GM18867 (cell line): ENCODE data around the gene MATR3.

Experiments
- ATAC-seq: cut with Tn5 transposase; IDR thresholded peaks from one replicate; pipeline ENCODE4 v1.9.1; 2021; ENCODE audit warnings: mild to moderate bottlenecking, moderate library complexity; ENCODE audit not compliant: unreplicated experiment

The MATR3 gene

GRCh38 chr5:139271201-139272027 is 22.1 kb upstream of the MATR3 start:
- no peak for ATAC-seq

DNA sequence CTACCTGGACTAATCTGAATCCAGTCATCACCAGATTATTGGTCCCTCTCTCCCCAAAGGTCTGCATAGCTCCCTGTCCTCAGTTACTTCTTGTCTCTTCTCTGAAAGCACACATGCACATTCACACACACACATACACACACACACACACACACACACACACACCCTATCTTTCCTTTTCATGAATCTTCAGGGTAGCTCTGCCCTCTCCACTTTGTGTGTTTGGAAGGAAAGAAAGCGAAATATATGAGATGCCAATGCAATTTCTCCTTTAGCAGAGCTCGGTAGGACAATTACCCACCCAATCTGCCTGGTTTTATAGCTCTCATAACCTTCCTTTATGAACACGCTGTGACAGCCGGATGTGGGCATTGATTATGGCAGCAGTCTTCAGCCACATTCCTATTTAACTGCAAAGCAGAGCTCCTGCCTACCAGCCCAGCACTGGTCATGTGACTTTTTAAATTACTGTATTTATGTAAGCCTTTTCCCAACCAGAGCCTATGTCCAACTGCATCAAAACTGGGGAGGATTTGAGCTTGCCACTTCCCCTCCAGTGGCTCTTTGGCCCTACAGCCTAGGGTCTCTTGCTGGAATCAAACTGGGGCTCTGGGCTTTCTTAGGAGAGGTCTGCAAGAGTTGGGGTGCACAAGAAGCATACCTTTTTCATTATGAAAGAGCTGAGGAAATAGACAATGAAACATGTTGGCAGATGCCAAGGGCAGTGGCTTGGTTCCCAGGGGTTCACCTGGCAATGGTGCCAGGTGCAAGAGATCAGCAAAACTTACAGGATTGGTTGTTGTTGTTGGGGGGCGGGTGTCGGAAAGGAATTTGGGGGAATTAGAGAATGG is 20.8 kb upstream of the MATR3 start:
- ATAC-seq: no peak

- ATAC-seq: peak; percentile 11
These were observed 20.3 kb upstream of the MATR3 start for GRCh38 chr5:139273322-139273571.

- peak; percentile 87 for ATAC-seq
These were observed 19.8 kb upstream of the MATR3 start for GRCh38 chr5:139273572-139274289.

DNA sequence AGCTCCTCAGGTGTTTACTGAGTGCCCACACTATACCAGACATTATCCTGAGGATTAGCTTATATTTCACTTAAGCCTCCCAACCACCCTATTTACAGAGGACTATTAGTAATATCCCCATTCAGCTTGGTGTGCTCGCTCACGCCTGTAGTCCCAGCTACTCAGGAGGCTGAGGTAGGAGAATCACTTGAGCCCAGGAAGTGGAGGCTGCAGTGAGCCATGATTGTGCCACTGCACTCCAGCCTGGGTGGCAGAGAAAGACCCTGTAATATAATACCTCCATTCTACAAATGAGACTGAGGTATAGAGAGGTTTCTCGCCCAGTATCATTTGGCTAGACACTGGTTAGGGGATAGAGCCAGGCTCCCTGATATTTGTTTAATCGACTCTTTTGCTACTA is 18.0 kb upstream of the MATR3 start:
- no peak for ATAC-seq

DNA sequence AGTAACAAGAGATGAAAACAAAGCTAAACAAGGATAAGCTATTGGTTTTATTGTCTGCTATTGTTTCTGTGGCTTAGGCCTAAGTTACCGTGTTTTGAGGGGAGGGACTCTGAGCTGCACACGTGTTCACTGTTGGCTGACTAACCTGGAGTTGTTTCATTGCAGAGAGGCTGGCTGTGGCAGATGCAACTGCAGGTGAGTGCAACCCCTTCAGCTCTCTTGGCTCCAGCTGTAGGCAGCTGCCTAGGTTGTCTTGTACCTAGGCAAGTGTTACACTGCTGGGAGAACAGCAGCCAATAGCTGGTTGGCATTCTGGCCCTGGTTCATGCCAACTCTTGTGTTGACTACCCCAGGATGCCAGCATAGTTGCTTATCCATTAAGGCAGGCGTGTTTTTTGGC is 17.6 kb upstream of the MATR3 start:
- ATAC-seq: no peak

DNA sequence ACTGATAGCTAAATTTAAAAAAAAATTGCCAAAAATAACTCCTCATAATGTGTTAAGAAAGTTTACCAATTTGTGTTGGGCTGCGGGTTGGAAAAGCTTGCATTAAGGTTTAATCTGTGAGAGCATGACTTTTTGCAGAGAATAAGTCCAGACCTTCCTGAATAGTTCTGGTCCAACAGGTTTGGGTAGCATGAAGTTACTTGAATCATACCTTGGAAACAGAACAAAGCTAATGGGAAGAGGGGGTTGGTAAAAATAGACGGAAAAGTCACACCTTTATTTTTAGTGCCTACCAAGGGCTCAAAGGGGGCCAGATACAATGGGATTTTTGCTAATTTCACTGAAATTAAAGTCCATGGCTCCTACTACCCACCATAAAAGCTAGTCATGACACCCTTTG is 17.1 kb upstream of the MATR3 start:
- ATAC-seq: no peak

GRCh38 chr5:139277171-139277570 is 16.4 kb upstream of the MATR3 start:
- no peak for ATAC-seq

- ATAC-seq: no peak
These were observed 14.8 kb upstream of the MATR3 start for GRCh38 chr5:139278540-139279274.

DNA sequence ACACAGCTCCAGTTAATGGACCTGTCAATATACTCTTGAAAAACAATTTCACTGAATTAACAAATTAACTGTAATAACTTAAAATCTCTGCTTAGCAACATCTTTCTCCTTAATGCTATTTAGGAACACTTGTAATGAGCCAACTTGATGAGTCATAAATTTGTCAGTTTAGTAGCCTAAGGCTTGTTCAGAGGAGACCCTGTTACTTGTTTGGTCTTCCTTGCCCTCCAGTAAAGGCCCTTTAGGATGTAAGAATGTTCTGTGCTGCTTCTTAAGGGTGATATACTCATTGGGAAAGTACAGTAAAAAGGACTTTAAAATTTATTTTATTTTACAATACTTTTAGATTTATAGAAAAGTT is 11.4 kb upstream of the MATR3 start:
- no peak for ATAC-seq

GRCh38 chr5:139283252-139284166 is 10.0 kb upstream of the MATR3 start:
- ATAC-seq: no peak

DNA sequence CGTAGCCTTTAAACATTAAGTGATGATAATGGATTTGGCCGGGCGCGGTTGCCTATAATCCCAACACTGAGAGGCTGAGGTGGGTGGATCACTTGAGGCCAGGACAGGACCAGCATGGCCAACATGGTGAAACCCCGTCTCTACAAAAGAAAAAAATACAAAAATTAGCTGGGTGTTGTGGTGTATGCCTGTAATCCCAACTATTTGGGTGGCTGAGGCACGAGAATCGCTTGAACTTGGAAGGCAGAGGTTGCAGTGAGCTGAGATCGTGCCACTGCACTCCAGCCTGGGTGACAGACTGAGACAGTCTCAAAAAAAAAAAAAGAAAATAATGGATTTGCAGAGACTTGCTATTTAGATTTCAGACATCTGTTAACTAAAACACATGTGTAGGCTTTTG is 9.2 kb upstream of the MATR3 start:
- ATAC-seq: no peak

DNA sequence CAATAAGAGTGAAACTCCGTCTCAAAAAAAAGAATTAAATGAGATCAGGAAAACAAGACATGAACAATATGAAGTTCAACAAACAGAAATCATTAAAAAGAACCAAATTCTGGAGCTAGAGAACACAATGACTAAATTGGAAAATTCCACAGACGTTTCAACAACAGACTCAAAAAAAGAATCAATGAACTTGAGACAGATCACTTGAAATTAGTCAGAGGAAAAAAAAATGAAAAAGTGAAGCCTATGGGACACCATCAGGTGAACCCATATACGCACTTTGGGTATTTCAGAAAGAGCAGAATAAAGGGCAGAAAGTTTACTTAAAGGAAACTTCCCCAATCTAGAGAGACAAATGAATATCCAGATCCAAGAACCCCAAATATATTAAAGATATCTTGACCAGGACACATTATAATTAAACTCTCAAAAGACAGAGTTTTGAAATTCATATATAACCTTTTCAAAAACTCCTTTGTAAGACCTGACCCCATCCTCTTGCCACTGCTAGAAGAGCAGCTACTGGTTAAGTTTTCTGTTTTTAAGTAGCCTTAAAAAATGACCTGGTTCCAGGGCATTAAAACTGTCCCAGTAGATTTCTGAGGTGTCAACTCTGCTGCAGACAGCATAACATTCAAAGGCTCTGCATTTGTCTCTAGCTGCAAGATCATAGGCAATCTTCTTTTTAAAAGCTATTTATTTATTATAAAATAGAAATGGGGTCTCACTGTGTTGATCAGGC is 7.7 kb upstream of the MATR3 start:
- ATAC-seq: no peak

GRCh38 chr5:139287890-139288635 is 5.5 kb upstream of the MATR3 start:
- ATAC-seq: no peak

DNA sequence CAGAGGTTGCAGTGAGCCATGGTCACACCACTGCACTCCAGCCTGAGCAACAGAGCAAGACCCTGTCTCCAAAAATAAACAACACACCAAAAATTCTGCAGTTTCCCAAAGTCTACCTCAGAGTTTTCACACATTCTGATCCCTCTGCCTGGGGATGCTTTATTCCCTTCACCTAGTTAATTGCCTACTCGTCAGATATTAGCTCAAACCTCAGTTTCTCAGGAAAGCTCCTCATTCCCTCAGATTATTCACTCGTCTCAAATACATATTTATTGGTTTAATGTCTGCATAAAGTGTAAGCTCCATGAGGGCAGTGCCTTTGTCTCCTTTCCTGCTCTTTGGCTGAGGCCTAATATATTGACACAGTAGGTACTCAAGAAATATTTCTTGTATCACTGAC is 2.5 kb upstream of the MATR3 start:
- no peak for ATAC-seq

DNA sequence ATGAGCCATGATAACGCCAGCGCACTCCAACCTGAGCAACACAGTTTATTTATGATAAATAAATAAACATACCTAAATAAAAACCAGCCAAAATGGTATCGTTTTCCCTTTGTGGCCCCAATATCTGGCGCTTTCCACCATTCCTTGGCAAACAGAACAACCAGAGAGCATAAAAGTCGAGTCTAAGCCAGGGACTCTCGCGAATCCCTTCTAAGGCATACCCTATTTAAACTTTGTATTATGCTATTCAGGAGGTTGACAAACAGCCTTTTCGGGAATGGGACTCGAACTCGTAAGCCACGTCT is 386 bp upstream of the MATR3 start:
- ATAC-seq: no peak

DNA sequence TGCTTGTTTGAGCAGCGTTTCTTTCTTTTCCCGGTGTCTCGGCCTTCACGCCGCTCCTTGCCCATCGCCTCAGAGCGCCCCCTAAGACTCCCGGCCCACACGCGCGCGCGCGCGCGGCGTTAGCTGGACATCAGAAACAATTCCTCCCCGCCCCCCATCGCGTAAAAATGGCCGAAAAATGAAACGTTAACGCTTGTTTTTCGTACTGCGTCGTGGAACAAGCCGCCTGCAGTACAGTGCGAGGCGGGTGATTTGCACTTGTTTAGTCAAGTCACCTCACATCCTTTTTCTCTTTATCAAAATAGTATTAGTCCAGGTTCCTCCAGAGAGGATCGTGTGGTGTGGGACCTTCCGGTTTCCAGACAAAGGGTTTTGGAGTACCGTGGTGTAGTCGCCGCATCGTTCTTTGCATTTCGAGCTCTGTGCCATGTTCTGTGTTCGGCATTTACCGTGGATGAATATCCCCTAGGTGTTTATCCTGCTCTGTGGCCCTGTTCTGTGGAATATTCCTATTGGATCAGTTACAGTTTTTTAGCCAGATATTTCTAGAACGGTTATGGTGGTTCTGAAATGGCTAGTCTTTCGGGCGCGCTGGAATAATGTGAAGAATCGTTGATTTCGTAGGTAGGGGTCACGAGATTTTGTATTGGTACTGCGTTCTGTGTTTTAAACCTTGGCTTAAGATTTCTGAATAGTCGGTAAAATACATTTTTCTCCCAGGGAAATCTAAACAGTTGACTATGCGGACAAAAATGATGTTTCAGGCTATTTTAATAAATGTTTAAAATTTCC is 1.0 kb downstream of the MATR3 start:
- peak; percentile 35 for ATAC-seq
